GM12878 (cell line): ENCODE data around the gene RPA3.
"Not testable (repeated sequence)": the region's sequence is repeated elsewhere in the genome, so short reads cannot be mapped to it uniquely, and the experiment has no call there.

ENCODE experiments used
- BRCA1 ChIP-seq: IDR thresholded peaks from 2 replicates; pipeline ENCODE4 v1.6.1; 2011; ENCODE audit warnings: low read depth, low read length, improper control_type of control experiment
- CBFB ChIP-seq: IDR thresholded peaks from 2 replicates; pipeline ENCODE4 v1.6.1; 2016; ENCODE audit warnings: antibody characterized with exemption, low read depth
- EZH2 ChIP-seq: IDR thresholded peaks from 2 replicates; pipeline ENCODE4 v1.6.1; 2012; ENCODE audit warnings: low read depth, mild to moderate bottlenecking, control low read depth, inconsistent platforms, low read length, borderline replicate concordance; ENCODE audit not compliant: control insufficient read depth
- MYC ChIP-seq: IDR thresholded peaks from 2 replicates; pipeline ENCODE4 v1.6.1; 2011; ENCODE audit warnings: mild to moderate bottlenecking, low read length, moderate library complexity, inconsistent platforms; ENCODE audit not compliant: insufficient read depth, insufficient replicate concordance, insufficient read length, severe bottlenecking
- NR2C2 ChIP-seq: IDR thresholded peaks from 2 replicates; pipeline ENCODE4 v1.6.1; 2011; ENCODE audit warnings: borderline replicate concordance, low read depth; ENCODE audit not compliant: control insufficient read depth, insufficient read length
- PAX5 ChIP-seq: IDR thresholded peaks from 2 replicates; pipeline ENCODE4 v1.6.1; 2011; ENCODE audit warnings: low read depth, low read length, borderline replicate concordance
- POLR2A ChIP-seq: IDR thresholded peaks from 2 replicates; pipeline ENCODE4 v1.6.1; 2011; ENCODE audit warnings: low read depth, mild to moderate bottlenecking, low read length
- RB1 ChIP-seq: fragments of 450-650 bp; formaldehyde crosslinking; IDR thresholded peaks from 2 replicates; pipeline ENCODE4 v1.6.1; 2017; ENCODE audit warnings: mild to moderate bottlenecking, borderline replicate concordance
- RELA ChIP-seq: fragments of 450-650 bp; IDR thresholded peaks from 2 replicates; pipeline ENCODE4 v1.8.0; 2014; ENCODE audit warnings: borderline replicate concordance; ENCODE audit not compliant: partially characterized antibody
- SP1 ChIP-seq: IDR thresholded peaks from one replicate; pipeline ENCODE4 v1.6.1; 2011; ENCODE audit warnings: low read depth, low read length
- TAF1 ChIP-seq: IDR thresholded peaks from 2 replicates; pipeline ENCODE4 v1.6.1; 2011; ENCODE audit warnings: mild to moderate bottlenecking, low read depth, low read length, borderline replicate concordance
- TF ChIP-seq, protein P1 (sequence below), 3 experiments: IDR thresholded peaks in 2 of 3; conservative IDR thresholded peaks in 1 of 3; 2 replicates each; pipeline ENCODE4 v1.5.1; 2011; ENCODE audit warnings: low read depth in 3 of 3, low read length in 3 of 3, mild to moderate bottlenecking in 3 of 3, control low read depth in 2 of 3, moderate library complexity in 2 of 3, inconsistent platforms in 1 of 3, mixed read lengths in 1 of 3; ENCODE audit not compliant: control insufficient read depth in 2 of 3, insufficient read depth in 1 of 3; ENCODE audit errors: extremely low read depth in 1 of 3
- TF ChIP-seq, protein P2 (sequence below): fragments of 450-650 bp; formaldehyde crosslinking; IDR thresholded peaks from 2 replicates; pipeline ENCODE4 v1.5.0; 2022; ENCODE audit warnings: mild to moderate bottlenecking, missing genetic modification characterization

DNA sequence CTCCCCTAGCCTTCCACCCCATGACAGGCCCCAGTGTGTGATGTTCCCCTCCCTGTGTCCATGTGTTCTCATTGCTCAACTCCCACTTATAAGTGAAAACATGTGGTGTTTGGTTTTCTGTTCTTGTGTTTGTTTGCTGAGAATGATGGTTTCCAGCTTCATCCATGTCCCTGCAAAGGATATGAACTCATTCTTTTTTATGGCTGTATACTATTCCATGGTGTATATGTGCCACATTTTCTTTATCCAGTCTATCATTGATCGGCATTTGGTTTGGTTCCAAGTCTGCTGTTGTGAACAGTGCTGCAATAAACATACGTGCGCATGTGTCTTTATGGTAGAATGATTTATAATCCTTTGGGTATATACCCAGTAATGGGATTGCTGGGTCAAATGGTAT is 61.9 kb downstream of the RPA3 start:
- TF ChIP-seq EZH2, RELA, SP1, RB1, TAF1, POLR2A, CBFB, BRCA1, PAX5, NR2C2, MYC: not testable (repeated sequence)
- TF ChIP-seq, protein P1, sequence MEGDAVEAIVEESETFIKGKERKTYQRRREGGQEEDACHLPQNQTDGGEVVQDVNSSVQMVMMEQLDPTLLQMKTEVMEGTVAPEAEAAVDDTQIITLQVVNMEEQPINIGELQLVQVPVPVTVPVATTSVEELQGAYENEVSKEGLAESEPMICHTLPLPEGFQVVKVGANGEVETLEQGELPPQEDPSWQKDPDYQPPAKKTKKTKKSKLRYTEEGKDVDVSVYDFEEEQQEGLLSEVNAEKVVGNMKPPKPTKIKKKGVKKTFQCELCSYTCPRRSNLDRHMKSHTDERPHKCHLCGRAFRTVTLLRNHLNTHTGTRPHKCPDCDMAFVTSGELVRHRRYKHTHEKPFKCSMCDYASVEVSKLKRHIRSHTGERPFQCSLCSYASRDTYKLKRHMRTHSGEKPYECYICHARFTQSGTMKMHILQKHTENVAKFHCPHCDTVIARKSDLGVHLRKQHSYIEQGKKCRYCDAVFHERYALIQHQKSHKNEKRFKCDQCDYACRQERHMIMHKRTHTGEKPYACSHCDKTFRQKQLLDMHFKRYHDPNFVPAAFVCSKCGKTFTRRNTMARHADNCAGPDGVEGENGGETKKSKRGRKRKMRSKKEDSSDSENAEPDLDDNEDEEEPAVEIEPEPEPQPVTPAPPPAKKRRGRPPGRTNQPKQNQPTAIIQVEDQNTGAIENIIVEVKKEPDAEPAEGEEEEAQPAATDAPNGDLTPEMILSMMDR (IDR thresholded peaks at IDR 0.05 in 2 of 3, conservative IDR thresholded peaks at IDR 0.05 in 1 of 3; ENCODE audit: control insufficient read depth in 2 of 3, extremely low read depth in 1 of 3, insufficient read depth in 1 of 3, low read depth in 3 of 3, low read length in 3 of 3) = not testable (repeated sequence)
- TF ChIP-seq, protein P2, sequence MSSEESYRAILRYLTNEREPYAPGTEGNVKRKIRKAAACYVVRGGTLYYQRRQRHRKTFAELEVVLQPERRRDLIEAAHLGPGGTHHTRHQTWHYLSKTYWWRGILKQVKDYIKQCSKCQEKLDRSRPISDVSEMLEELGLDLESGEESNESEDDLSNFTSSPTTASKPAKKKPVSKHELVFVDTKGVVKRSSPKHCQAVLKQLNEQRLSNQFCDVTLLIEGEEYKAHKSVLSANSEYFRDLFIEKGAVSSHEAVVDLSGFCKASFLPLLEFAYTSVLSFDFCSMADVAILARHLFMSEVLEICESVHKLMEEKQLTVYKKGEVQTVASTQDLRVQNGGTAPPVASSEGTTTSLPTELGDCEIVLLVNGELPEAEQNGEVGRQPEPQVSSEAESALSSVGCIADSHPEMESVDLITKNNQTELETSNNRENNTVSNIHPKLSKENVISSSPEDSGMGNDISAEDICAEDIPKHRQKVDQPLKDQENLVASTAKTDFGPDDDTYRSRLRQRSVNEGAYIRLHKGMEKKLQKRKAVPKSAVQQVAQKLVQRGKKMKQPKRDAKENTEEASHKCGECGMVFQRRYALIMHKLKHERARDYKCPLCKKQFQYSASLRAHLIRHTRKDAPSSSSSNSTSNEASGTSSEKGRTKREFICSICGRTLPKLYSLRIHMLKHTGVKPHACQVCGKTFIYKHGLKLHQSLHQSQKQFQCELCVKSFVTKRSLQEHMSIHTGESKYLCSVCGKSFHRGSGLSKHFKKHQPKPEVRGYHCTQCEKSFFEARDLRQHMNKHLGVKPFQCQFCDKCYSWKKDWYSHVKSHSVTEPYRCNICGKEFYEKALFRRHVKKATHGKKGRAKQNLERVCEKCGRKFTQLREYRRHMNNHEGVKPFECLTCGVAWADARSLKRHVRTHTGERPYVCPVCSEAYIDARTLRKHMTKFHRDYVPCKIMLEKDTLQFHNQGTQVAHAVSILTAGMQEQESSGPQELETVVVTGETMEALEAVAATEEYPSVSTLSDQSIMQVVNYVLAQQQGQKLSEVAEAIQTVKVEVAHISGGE (CRISPR knock-in tag) = not testable (repeated sequence)
